SH-SY5Y (cell line): ENCODE results near the gene RXFP4.

Experiments used
- GATA2 ChIP-seq: IDR thresholded peaks from 2 replicates; pipeline ENCODE4 v1.6.1; 2011; ENCODE audit warnings: mild to moderate bottlenecking, low read depth, low read length
- GATA3 ChIP-seq: IDR thresholded peaks from 2 replicates; pipeline ENCODE4 v1.6.1; 2011; ENCODE audit warnings: low read depth, mild to moderate bottlenecking, low read length, moderate library complexity

GRCh38 chr1:155983191-155984024, 42.0 kb downstream of the RXFP4 start:
- TF ChIP-seq GATA2 (no peak), GATA3 (no peak)
